ENCODE measurements around the gene TNFSF9.
"Not testable (repeated sequence)": the region's sequence is repeated elsewhere in the genome, so short reads cannot be mapped to it uniquely, and the experiment has no call there.

TNFSF9 gene

DNA sequence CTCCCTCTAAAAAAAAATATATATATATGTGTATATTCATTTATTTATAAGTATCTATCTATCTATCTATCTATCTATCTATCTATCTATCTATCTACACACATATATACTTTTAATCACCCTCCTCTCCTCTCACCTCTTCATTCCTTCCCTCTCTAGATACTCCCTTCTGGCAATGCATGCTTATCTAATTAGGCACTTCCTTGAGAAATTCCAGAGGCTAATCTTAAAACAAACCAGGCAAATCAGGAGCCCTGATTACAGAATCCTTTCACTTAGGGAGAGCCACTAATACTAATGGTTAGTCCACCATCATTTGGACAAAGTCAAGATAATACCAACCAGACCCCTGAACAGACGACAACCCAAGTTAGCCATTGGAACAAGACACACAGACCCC, 42.5 kb downstream of the TNFSF9 start:
- Histone ChIP-seq H3K4me1 (ENCODE audit: control insufficient read depth, insufficient read depth, low read length) (no peaks in the 10 kb centered on the region), H3K36me3 (ENCODE audit: control insufficient read depth, insufficient read depth, low read length) (no peaks in the 10 kb centered on the region), H3K27me3 (ENCODE audit: control insufficient read depth, insufficient read depth, low read length) (no peaks in the 10 kb centered on the region), H3K4me3 (ENCODE audit: low read length) (no peak overlapping the region), H3K9ac (ENCODE audit: low read length) (no peak overlapping the region), H3K27ac (ENCODE audit: low read depth, low read length) (no peak overlapping the region)

DNA sequence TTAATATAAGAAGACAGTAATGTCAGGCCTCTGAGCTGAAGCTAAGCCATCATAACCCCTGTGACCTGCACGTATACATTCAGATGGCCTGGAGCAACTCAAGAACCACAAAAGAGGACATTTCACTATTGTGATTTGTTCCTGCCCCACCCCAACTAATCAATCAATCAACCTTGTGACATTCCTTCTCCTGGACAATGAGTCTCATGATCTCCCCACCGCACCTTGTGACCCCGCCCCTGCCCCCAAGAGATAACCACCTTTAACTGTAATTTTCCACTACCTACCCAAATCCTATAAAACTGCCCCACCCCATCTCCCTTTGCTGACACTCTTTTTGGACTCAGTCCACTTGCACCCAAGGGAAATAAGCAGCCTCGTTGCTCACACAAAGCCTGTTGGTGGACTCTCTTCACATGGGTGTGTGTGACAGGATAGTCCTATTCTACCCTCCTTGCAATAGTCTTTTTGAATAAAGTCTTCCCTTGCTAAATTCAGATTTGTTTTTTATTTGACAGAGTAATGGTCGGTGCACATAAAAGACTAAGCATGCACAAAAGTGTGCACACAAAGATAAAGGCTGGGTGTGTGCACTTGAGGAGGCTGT, 46.1 kb downstream of the TNFSF9 start:
- Histone ChIP-seq H3K9ac (ENCODE audit: low read length) (no peak overlapping the region), H3K27me3 (ENCODE audit: control insufficient read depth, insufficient read depth, low read length) (no peaks in the 10 kb centered on the region), H3K36me3 (ENCODE audit: control insufficient read depth, insufficient read depth, low read length) (no peaks in the 10 kb centered on the region), H3K4me3 (ENCODE audit: low read length) (no peak overlapping the region), H3K27ac (ENCODE audit: low read depth, low read length) (no peak overlapping the region), H3K4me1 (ENCODE audit: control insufficient read depth, insufficient read depth, low read length) (no peaks in the 10 kb centered on the region)

DNA sequence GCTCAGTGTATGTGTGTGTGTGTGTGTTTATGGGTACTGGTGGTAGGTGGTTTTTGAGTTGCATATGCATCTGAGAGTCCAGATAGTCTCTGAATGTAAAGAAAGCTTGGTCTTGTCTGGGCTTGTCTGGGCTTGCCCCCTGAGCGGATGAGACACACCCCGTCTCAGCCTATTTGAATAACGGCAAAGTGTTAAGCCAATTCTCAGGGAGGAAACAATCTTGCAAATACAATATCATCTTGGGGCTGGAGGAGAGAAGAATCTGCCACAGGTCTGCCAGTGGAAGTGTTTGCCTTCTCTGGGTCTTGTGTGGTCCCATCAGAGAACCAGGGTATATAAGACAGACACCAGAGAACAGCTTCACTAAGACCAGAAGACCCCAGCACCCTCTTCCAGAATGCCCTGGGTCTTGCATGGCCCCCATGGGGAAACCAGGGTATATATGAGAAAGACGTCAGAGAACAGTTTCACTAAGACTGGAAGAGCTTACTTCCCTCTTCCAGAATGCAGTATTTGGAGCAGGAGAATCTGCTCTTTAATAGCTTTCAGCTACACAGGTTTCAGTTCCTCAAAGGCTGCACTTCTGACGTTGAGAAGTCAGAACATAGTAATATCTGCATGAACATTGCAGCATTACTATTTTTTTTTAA, 46.8 kb downstream of the TNFSF9 start:
- H3K36me3 ChIP-seq (ENCODE audit: control insufficient read depth, insufficient read depth, low read length): no peaks in the 10 kb centered on the region
- H3K4me1 ChIP-seq (ENCODE audit: control insufficient read depth, insufficient read depth, low read length): no peaks in the 10 kb centered on the region
- no peak overlapping the region for H3K4me3 ChIP-seq (ENCODE audit: low read length)
- no peak overlapping the region for H3K9ac ChIP-seq (ENCODE audit: low read length)
- no peaks in the 10 kb centered on the region for H3K27me3 ChIP-seq (ENCODE audit: control insufficient read depth, insufficient read depth, low read length)
- H3K27ac ChIP-seq (ENCODE audit: low read depth, low read length): no peak overlapping the region

DNA sequence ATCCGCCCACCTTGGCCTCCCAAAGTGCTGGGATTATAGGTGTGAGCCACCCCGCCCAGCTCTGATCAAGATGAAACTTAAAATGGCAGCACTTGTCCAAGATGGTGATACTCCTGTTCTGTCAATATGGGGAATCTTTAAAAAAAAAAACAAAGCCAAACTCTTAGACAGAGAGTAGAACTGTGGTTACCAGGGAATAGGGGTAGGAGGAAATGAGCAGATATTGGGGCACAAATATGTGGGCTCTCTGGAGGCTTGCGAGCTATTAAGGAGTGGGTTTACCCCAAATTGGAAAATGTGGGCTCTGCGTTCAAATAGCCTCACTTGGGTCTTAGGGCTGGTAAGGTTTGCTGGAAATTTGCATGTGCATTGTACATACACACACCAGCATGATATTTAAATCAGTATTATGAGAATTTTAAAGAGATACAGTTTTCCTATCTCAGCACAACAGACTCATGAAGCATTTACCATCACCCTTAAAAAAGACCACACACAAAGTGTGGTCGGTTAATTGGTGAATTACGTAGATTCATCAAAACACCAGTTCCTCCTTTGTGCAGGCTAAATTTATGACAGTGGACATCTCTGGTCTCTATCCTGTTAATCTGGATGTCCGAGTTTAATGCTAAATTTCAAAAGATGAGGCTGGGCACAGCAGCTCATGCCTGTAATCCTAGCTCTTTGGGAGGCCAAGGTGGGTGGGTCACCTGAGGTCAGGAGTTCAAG, 48.8 kb downstream of the TNFSF9 start:
- H3K4me1 ChIP-seq (ENCODE audit: control insufficient read depth, insufficient read depth, low read length): no peaks in the 10 kb centered on the region
- H3K9ac ChIP-seq (ENCODE audit: low read length): no peak overlapping the region
- H3K36me3 ChIP-seq (ENCODE audit: control insufficient read depth, insufficient read depth, low read length): no peaks in the 10 kb centered on the region
- no peak overlapping the region for H3K4me3 ChIP-seq (ENCODE audit: low read length)
- H3K27me3 ChIP-seq (ENCODE audit: control insufficient read depth, insufficient read depth, low read length): no peaks in the 10 kb centered on the region
- H3K27ac ChIP-seq (ENCODE audit: low read depth, low read length): no peak overlapping the region

DNA sequence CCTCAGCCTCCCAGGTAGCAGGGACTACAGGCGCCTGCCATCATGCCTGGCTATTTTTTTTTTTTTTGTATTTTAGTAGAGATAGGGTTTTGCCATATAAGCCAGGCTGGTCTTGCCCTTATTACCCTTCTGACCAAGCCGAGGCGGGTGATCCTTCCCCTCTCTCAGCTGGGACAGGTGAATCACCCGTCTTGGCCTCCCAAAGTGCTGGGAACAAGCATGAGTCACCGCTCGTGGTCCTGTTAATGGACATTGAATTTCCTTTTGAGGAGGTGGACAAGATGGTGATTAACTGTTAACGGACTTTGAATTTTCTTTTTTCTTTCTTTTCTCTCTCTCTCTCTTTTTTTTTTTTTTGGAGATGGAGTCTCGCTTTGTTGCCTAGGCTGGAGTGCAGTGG, 49.5 kb downstream of the TNFSF9 start:
- Histone ChIP-seq H3K36me3 (ENCODE audit: control insufficient read depth, insufficient read depth, low read length) (no peaks in the 10 kb centered on the region), H3K4me1 (ENCODE audit: control insufficient read depth, insufficient read depth, low read length) (no peaks in the 10 kb centered on the region)

DNA sequence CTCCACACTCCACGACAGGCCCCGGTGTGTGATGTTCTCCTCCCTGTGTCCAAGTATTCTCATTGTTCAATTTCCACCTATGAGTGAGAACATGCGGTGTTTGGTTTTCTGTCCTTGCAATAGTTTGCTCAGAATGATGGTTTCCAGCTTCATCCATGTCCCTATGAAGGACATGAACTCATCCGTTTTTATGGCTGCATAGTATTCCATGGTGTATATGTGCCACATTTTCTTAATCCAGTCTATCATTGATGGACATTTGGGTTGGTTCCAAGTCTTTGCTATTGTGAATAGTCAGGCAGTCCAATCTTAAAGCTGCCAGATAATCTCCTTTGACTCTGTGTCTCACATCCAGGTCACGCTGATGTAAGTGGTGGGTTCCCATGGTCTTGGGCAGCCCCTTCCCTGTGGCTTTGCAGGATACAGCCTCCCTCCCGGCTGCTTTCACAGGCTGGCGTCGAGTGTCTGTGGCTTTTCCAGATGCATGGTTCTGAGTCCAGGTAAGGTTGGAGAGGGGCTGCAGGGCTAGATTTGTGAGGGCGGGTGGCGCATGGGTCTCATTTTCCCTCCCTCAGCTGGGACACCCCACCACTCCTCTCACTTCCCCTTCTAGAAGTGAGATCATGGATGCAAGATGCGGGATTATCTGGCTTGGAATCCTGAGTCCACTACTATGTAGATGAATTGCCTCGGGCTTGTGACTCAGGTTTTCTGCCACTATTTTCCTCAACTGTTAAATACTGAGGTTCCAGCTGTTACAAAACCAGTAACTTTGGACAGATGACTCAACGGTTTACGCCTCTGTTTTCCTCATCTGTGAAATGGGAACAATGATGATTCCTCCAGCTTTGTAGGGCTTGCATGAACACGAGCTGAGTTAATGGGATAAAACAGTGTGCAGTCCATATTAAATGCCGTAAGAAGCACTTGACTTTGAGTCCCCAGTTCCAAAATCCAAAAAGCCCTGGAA, 52.0 kb downstream of the TNFSF9 start:
- not testable (repeated sequence) for H3K9ac ChIP-seq (ENCODE audit: low read length); H3K27me3 ChIP-seq (ENCODE audit: control insufficient read depth, insufficient read depth, low read length); H3K4me1 ChIP-seq (ENCODE audit: control insufficient read depth, insufficient read depth, low read length); H3K36me3 ChIP-seq (ENCODE audit: control insufficient read depth, insufficient read depth, low read length); H3K27ac ChIP-seq (ENCODE audit: low read depth, low read length); H3K4me3 ChIP-seq (ENCODE audit: low read length)

More for the DNA sequence above, 49.5 kb downstream of the TNFSF9 start:
- Histone ChIP-seq H3K9ac (ENCODE audit: low read length) (no peak overlapping the region), H3K27me3 (ENCODE audit: control insufficient read depth, insufficient read depth, low read length) (no peaks in the 10 kb centered on the region), H3K4me3 (ENCODE audit: low read length) (no peak overlapping the region), H3K27ac (ENCODE audit: low read depth, low read length) (no peak overlapping the region)

Measured in rectal smooth muscle tissue (tissue), 1 donor.